Measurements from ENCODE around the gene LNP1.
A peak's percentile ranks its signal among the peaks of the same experiment; 100 is the strongest.

Gene LNP1

GRCh38 chr3:100400419-100400779, 940 bp upstream of the LNP1 start:
- peak; percentile 38 for DNase-seq

GRCh38 chr3:100401674-100402041, 319 bp downstream of the LNP1 start:
- peak; percentile 68 for DNase-seq

GRCh38 chr3:100402256-100402655, 917 bp downstream of the LNP1 start:
- no peak for DNase-seq

- no peak for DNase-seq
Observed at GRCh38 chr3:100402891-100403290, 1.6 kb downstream of the LNP1 start.

GRCh38 chr3:100403362-100404249, 2.3 kb downstream of the LNP1 start:
- no peak for DNase-seq

GRCh38 chr3:100404250-100404548, 2.9 kb downstream of the LNP1 start:
- no peak for DNase-seq

- no peak for DNase-seq
Observed at GRCh38 chr3:100407164-100407563, 5.8 kb downstream of the LNP1 start.

GRCh38 chr3:100407977-100408532, 6.7 kb downstream of the LNP1 start:
- no peak for DNase-seq

GRCh38 chr3:100411091-100411982, 10.0 kb downstream of the LNP1 start:
- no peak for DNase-seq

- no peak for DNase-seq
Observed at GRCh38 chr3:100412912-100413590, 11.7 kb downstream of the LNP1 start.

- DNase-seq = no peak
Observed at GRCh38 chr3:100413613-100414012, 12.3 kb downstream of the LNP1 start.

GRCh38 chr3:100416176-100416575, 14.8 kb downstream of the LNP1 start:
- DNase-seq = no peak

GRCh38 chr3:100416863-100417262, 15.5 kb downstream of the LNP1 start:
- no peak for DNase-seq

- no peak for DNase-seq
Observed at GRCh38 chr3:100419406-100419805, 18.1 kb downstream of the LNP1 start.

- no peak for DNase-seq
Observed at GRCh38 chr3:100420885-100421284, 19.5 kb downstream of the LNP1 start.

- DNase-seq = no peak
Observed at GRCh38 chr3:100423611-100424010, 22.3 kb downstream of the LNP1 start.

- DNase-seq = no peak
Observed at GRCh38 chr3:100424261-100424660, 22.9 kb downstream of the LNP1 start.

- no peak for DNase-seq
Observed at GRCh38 chr3:100425316-100425715, 24.0 kb downstream of the LNP1 start.

GRCh38 chr3:100426067-100426682, 24.8 kb downstream of the LNP1 start:
- DNase-seq = no peak

GRCh38 chr3:100427699-100428098, 26.4 kb downstream of the LNP1 start:
- no peak for DNase-seq

GRCh38 chr3:100429187-100429716, 27.9 kb downstream of the LNP1 start:
- DNase-seq = no peak

GRCh38 chr3:100436951-100437350, 35.6 kb downstream of the LNP1 start:
- DNase-seq = no peak

Measured in CD4-positive, alpha-beta T cell treated with Interleukin-21 for 1 hour (primary cell).